Measurements from ENCODE around the gene S100A9.

- no peak for TF ChIP-seq CTCF (IDR thresholded peaks at IDR 0.05; ENCODE audit: low read depth, low read length, poor library complexity, severe bottlenecking)
- TF ChIP-seq EZH2phosphoT487 (IDR thresholded peaks at IDR 0.05; ENCODE audit: borderline replicate concordance, low read length): no peak
These were observed 38.1 kb downstream of the S100A9 start for GRCh38 chr1:153395776-153396175.

All from DOHH2 (cell line).